RWPE2 (cell line): ENCODE measurements around the gene PIEZO1.

Experiments
- ATAC-seq: fragments of 200-7000 bp; cut with Tn5 transposase; 3 replicates; pipeline ENCODE4 v1.9.1; 2021; ENCODE audit warnings: low read depth
- DNase-seq: peaks from one replicate; pipeline ENCODE4 v3.0.0-alpha.2; 2020; ENCODE audit warnings: low spot score
- H3K27ac ChIP-seq: fragments of 450-650 bp; 2 replicates; pipeline ENCODE4 v1.5.1; 2017; ENCODE audit warnings: mild to moderate bottlenecking; ENCODE audit not compliant: poor library complexity, severe bottlenecking
- H3K27me3 ChIP-seq: fragments of 250-450 bp; sonication (Bioruptor Pico); 2 replicates; pipeline ENCODE4 v1.5.1; 2021; ENCODE audit warnings: mild to moderate bottlenecking, moderate library complexity; ENCODE audit not compliant: insufficient read depth, poor library complexity, severe bottlenecking
- H3K36me3 ChIP-seq: fragments of 250-450 bp; sonication (Bioruptor Pico); 2 replicates; pipeline ENCODE4 v1.5.1; 2020; ENCODE audit warnings: low read depth, mild to moderate bottlenecking, moderate library complexity
- H3K4me1 ChIP-seq: fragments of 250-450 bp; sonication (Bioruptor Pico); 2 replicates; pipeline ENCODE4 v1.5.1; 2021; ENCODE audit warnings: mild to moderate bottlenecking, moderate library complexity; ENCODE audit not compliant: insufficient read depth, poor library complexity, severe bottlenecking
- H3K4me3 ChIP-seq: fragments of 250-450 bp; sonication (Bioruptor Pico); 2 replicates; pipeline ENCODE4 v1.5.1; 2021; ENCODE audit warnings: mild to moderate bottlenecking, moderate library complexity; ENCODE audit not compliant: severe bottlenecking
- H3K9me3 ChIP-seq: fragments of 250-450 bp; sonication (Bioruptor Pico); 2 replicates; pipeline ENCODE4 v1.5.1; 2021; ENCODE audit warnings: mild to moderate bottlenecking, moderate library complexity; ENCODE audit not compliant: severe bottlenecking
- CTCF ChIP-seq: fragments of 450-650 bp; IDR thresholded peaks from one replicate; pipeline ENCODE4 v1.5.1; 2017; ENCODE audit warnings: mild to moderate bottlenecking, moderate library complexity; ENCODE audit not compliant: poor library complexity, severe bottlenecking

The PIEZO1 gene

DNA sequence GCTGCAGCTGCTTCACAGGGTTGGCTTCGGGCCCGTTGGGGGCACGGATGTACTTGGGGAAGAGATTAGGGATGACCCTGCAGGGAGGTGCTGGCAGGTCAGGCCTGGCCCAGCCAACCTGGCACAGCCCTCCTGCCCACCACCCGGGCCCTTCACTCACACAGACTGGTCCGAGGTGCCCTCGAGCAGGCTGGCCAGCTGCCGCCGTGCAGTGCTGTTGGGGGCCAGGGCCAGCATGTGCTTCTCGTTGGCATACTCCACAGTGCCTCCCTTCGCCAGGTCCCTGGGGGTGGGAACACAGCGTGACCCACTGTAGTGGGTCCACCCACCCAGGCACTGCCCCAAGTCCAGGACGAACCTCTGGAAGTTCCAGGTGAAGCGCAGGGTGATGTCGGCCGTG, 68.8 kb downstream of the PIEZO1 start:
- H3K36me3 ChIP-seq, result peaks cover 77% of the 10 kb centered on the region
- H3K4me1 ChIP-seq, result no peaks in the 10 kb centered on the region
- no peak overlapping the region for H3K4me3 ChIP-seq
- no peak for TF ChIP-seq CTCF
- DNase-seq, result no peak
- H3K27ac ChIP-seq, result no peak overlapping the region
- no peaks in the 10 kb centered on the region for H3K27me3 ChIP-seq
- no peak for ATAC-seq
- H3K9me3 ChIP-seq, result no peaks in the 10 kb centered on the region

- peaks cover 71% of the 10 kb centered on the region for H3K36me3 ChIP-seq
Observed at GRCh38 chr16:88715312-88716190, 69.5 kb downstream of the PIEZO1 start.

DNA sequence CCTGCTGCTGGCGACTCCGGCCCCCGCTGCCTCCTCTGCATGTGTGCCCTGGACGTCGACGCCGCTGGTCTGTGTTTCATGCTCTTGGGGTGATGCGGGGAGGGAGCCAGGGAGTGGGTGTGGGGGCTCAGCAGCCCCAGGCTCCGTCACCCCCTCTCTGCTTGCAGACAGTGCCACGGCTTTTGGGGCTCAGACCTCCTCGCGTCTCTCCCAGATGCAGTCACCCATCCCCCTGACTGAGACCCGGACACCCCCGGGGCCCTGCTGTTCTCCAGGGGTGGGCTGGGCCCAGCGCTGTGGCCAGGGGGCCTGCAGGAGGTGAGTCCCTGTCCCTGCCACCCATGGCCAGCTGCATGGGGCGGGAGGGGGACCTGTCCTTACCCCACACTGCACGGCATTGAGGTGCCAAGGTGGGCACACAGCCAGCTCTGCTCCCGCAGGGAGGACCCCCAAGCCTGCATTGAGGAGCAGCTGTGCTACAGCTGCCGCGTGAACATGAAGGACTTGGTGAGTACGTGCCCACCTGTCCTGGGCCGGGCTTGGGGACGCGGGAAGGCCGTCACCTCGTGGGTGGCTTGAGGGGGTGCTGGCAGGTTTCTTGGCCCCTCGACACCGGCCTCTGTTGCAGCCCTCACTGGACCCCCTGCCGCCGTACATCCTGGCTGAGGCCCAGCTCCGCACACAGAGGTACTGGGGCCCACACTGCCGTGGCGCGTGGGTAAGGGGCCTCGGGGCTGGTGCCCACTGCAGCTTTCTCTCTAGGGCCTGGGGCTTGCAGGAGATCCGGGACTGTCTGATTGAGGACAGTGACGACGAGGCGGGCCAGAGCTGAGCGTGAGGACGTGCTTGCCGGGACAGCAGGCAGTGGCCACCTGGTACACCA, 70.4 kb downstream of the PIEZO1 start:
- no peaks in the 10 kb centered on the region for H3K27me3 ChIP-seq
- no peaks in the 10 kb centered on the region for H3K9me3 ChIP-seq
- no peak for ATAC-seq
- TF ChIP-seq CTCF, result no peak
- no peak for DNase-seq
- no peaks in the 10 kb centered on the region for H3K4me1 ChIP-seq
- H3K36me3 ChIP-seq, result peaks cover 65% of the 10 kb centered on the region
- H3K27ac ChIP-seq, result no peak overlapping the region
- no peak overlapping the region for H3K4me3 ChIP-seq

More at GRCh38 chr16:88715312-88716190, 69.5 kb downstream of the PIEZO1 start:
- H3K4me1 ChIP-seq, result no peaks in the 10 kb centered on the region
- no peaks in the 10 kb centered on the region for H3K9me3 ChIP-seq
- no peaks in the 10 kb centered on the region for H3K27me3 ChIP-seq
- DNase-seq (no peak), ATAC-seq (no peak)
- no peak for TF ChIP-seq CTCF
- H3K4me3 ChIP-seq, result no peak overlapping the region
- H3K27ac ChIP-seq, result no peak overlapping the region

- peak; percentile 46 for ATAC-seq
- no peaks in the 10 kb centered on the region for H3K27me3 ChIP-seq
- no peaks in the 10 kb centered on the region for H3K9me3 ChIP-seq
- H3K4me1 ChIP-seq, result no peaks in the 10 kb centered on the region
- no peak for DNase-seq
- peaks cover 56% of the 10 kb centered on the region for H3K36me3 ChIP-seq
- TF ChIP-seq CTCF, result no peak
- H3K27ac ChIP-seq, result no peak overlapping the region
- H3K4me3 ChIP-seq, result no peak overlapping the region
Observed at GRCh38 chr16:88713568-88714419, 71.2 kb downstream of the PIEZO1 start.
